Uterus (tissue), 2 donors: ENCODE data around the gene DLG5.

Source experiments
- CTCF ChIP-seq, 4 experiments: fragments of 200-600 bp in 2 of 4; fragments of 450-650 bp in 2 of 4; sonication (generic) in 2 of 4; IDR thresholded peaks; one replicate each; pipeline ENCODE4 v1.5.1; 2016 to 2019; ENCODE audit warnings: antibody characterized with exemption in 4 of 4, mild to moderate bottlenecking in 2 of 4, moderate library complexity in 1 of 4
- POLR2A ChIP-seq, 2 donors: fragments of 450-650 bp; IDR thresholded peaks; one replicate each; pipeline ENCODE4 v1.6.1; 2016; ENCODE audit warnings: antibody characterized with exemption in 2 of 2, mild to moderate bottlenecking in 1 of 2, moderate library complexity in 1 of 2

GRCh38 chr10:77973276-77973675 is 46.7 kb upstream of the DLG5 start:
- no peak for TF ChIP-seq POLR2A (IDR thresholded peaks at IDR 0.05)
- TF ChIP-seq CTCF (IDR thresholded peaks at IDR 0.05), result no peak
